ENCODE results near the gene CEP164. TPM values are rescaled to one million over a fixed set of nuclear protein-coding genes. Genes with fewer than 3 reads are reported as not detected.
A peak's percentile ranks its signal among the peaks of the same experiment; 100 is the strongest.

CEP164 gene
- 10 to 100 TPM; 11.3 to 45.1 (median 15.2) TPM for total RNA-seq

- H3K4me3 ChIP-seq (ENCODE audit: low read depth, poor library complexity, severe bottlenecking), result peak within 1 kb of the TSS; percentile 74
- DNase-seq (ENCODE audit: low spot score in 2 of 2), result peak; percentile 97 to 99
- 1% methylated on average over 46 to 63 of the region's 64 CpGs for whole genome bisulfite sequencing, 2 donors
- no peak for TF ChIP-seq CTCF (IDR thresholded peaks at IDR 0.05)
- TF ChIP-seq POLR2A (IDR thresholded peaks at IDR 0.05), result no peak
- intact Hi-C loops (cut with DNase I; ENCODE audit: low total_unique reads), result no loop called here
These were observed at the start of gene CEP164 for GRCh38 chr11:117327567-117328374. Gene CEP164 (plus strand): TSS chr11:117327854. CDS start chr11:117338587, 10,733 bp downstream.

- TF ChIP-seq CTCF (IDR thresholded peaks at IDR 0.05) (no peak), POLR2A (IDR thresholded peaks at IDR 0.05) (no peak)
- intact Hi-C loops (cut with DNase I; ENCODE audit: low total_unique reads), result no loop called here
- no peak overlapping the region for H3K4me3 ChIP-seq (ENCODE audit: low read depth, poor library complexity, severe bottlenecking)
- no peak for DNase-seq (ENCODE audit: low spot score in 2 of 2)
- WGBS, 2 donors, result 88 to 92% methylated on average over 2 of the region's 2 CpGs
These were observed 49.3 kb upstream of the CEP164 start for GRCh38 chr11:117278347-117278746.

- DNase-seq (ENCODE audit: low spot score in 2 of 2), result no peak
- intact Hi-C loops (cut with DNase I; ENCODE audit: low total_unique reads), result no loop called here
- WGBS, 2 donors, result 81% methylated on average over 4 of the region's 4 CpGs
- TF ChIP-seq CTCF (IDR thresholded peaks at IDR 0.05) (no peak), POLR2A (IDR thresholded peaks at IDR 0.05) (no peak)
- no peak overlapping the region for H3K4me3 ChIP-seq (ENCODE audit: low read depth, poor library complexity, severe bottlenecking)
These were observed 47.8 kb upstream of the CEP164 start for GRCh38 chr11:117279711-117280376.

- 79% methylated on average over 6 of the region's 6 CpGs for WGBS, 2 donors
- intact Hi-C loops (cut with DNase I; ENCODE audit: low total_unique reads), result no loop called here
- peak in 1 of 2 donors; percentile 13 for DNase-seq (ENCODE audit: low spot score in 2 of 2)
- no peak for TF ChIP-seq CTCF (IDR thresholded peaks at IDR 0.05)
- TF ChIP-seq POLR2A (IDR thresholded peaks at IDR 0.05), result no peak
- H3K4me3 ChIP-seq (ENCODE audit: low read depth, poor library complexity, severe bottlenecking), result no peak overlapping the region
These were observed 46.5 kb upstream of the CEP164 start for GRCh38 chr11:117281159-117281558.

GRCh38 chr11:117281869-117282268, 45.8 kb upstream of the CEP164 start:
- WGBS, 2 donors, result 93 to 96% methylated on average over 7 of the region's 7 CpGs
- intact Hi-C loops (cut with DNase I; ENCODE audit: low total_unique reads), result no loop called here
- H3K4me3 ChIP-seq (ENCODE audit: low read depth, poor library complexity, severe bottlenecking), result no peak overlapping the region
- DNase-seq (ENCODE audit: low spot score in 2 of 2), result no peak
- TF ChIP-seq CTCF (IDR thresholded peaks at IDR 0.05), result no peak
- TF ChIP-seq POLR2A (IDR thresholded peaks at IDR 0.05), result no peak

All from lower leg skin (tissue), 4 donors.